Measurements from ENCODE around the gene ELOF1.

DNA sequence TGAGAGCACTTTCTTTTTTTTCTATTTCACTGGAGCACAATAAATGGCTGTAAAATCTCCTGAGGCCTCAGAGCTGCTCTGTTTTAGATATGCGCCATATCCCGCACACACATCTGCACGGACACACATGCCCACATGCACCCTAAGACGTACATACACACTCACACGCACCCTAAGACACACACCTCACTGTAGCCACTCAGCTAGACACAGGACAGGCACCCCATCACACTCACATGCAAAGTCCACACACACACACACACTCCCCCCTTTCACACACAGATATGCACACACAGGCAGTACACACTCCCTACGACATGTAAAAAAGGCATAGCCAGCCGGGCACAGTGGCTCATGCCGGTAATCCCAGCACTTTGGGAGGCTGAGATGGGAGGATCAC, 8.8 kb downstream of the ELOF1 start:
- TF ChIP-seq TCF4 (CRISPR knock-in tag; IDR thresholded peaks at IDR 0.05; ENCODE audit: borderline replicate concordance): no peak
- TF ChIP-seq, protein P1, sequence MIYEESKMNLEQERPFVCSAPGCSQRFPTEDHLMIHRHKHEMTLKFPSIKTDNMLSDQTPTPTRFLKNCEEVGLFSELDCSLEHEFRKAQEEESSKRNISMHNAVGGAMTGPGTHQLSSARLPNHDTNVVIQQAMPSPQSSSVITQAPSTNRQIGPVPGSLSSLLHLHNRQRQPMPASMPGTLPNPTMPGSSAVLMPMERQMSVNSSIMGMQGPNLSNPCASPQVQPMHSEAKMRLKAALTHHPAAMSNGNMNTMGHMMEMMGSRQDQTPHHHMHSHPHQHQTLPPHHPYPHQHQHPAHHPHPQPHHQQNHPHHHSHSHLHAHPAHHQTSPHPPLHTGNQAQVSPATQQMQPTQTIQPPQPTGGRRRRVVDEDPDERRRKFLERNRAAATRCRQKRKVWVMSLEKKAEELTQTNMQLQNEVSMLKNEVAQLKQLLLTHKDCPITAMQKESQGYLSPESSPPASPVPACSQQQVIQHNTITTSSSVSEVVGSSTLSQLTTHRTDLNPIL (CRISPR knock-in tag; IDR thresholded peaks at IDR 0.05; ENCODE audit: low read depth): no peak
- TF ChIP-seq PPARA (CRISPR knock-in tag; IDR thresholded peaks at IDR 0.05; ENCODE audit: borderline replicate concordance): no peak
- no peak for TF ChIP-seq RARB (CRISPR knock-in tag; IDR thresholded peaks at IDR 0.05)
- no peak for TF ChIP-seq CSDC2 (CRISPR knock-in tag; IDR thresholded peaks at IDR 0.05)
- no peak for TF ChIP-seq ARNTL (CRISPR knock-in tag; IDR thresholded peaks at IDR 0.05; ENCODE audit: borderline replicate concordance, low read depth)
- no peak for TF ChIP-seq ZNF8 (CRISPR knock-in tag; IDR thresholded peaks at IDR 0.05)
- TF ChIP-seq, protein P2, sequence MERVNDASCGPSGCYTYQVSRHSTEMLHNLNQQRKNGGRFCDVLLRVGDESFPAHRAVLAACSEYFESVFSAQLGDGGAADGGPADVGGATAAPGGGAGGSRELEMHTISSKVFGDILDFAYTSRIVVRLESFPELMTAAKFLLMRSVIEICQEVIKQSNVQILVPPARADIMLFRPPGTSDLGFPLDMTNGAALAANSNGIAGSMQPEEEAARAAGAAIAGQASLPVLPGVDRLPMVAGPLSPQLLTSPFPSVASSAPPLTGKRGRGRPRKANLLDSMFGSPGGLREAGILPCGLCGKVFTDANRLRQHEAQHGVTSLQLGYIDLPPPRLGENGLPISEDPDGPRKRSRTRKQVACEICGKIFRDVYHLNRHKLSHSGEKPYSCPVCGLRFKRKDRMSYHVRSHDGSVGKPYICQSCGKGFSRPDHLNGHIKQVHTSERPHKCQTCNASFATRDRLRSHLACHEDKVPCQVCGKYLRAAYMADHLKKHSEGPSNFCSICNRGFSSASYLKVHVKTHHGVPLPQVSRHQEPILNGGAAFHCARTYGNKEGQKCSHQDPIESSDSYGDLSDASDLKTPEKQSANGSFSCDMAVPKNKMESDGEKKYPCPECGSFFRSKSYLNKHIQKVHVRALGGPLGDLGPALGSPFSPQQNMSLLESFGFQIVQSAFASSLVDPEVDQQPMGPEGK (CRISPR knock-in tag; IDR thresholded peaks at IDR 0.05; ENCODE audit: borderline replicate concordance): no peak
- TF ChIP-seq, protein P3, sequence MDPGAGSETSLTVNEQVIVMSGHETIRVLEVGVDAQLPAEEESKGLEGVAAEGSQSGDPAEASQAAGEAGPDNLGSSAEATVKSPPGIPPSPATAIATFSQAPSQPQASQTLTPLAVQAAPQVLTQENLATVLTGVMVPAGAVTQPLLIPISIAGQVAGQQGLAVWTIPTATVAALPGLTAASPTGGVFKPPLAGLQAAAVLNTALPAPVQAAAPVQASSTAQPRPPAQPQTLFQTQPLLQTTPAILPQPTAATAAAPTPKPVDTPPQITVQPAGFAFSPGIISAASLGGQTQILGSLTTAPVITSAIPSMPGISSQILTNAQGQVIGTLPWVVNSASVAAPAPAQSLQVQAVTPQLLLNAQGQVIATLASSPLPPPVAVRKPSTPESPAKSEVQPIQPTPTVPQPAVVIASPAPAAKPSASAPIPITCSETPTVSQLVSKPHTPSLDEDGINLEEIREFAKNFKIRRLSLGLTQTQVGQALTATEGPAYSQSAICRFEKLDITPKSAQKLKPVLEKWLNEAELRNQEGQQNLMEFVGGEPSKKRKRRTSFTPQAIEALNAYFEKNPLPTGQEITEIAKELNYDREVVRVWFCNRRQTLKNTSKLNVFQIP (CRISPR knock-in tag; IDR thresholded peaks at IDR 0.05; ENCODE audit: borderline replicate concordance, low read depth): no peak
- TF ChIP-seq GLIS3 (CRISPR knock-in tag; IDR thresholded peaks at IDR 0.05): no peak
- TF ChIP-seq, protein P4, sequence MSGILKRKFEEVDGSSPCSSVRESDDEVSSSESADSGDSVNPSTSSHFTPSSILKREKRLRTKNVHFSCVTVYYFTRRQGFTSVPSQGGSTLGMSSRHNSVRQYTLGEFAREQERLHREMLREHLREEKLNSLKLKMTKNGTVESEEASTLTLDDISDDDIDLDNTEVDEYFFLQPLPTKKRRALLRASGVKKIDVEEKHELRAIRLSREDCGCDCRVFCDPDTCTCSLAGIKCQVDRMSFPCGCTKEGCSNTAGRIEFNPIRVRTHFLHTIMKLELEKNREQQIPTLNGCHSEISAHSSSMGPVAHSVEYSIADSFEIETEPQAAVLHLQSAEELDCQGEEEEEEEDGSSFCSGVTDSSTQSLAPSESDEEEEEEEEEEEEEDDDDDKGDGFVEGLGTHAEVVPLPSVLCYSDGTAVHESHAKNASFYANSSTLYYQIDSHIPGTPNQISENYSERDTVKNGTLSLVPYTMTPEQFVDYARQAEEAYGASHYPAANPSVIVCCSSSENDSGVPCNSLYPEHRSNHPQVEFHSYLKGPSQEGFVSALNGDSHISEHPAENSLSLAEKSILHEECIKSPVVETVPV (CRISPR knock-in tag; IDR thresholded peaks at IDR 0.05): no peak
- TF ChIP-seq ESRRG (CRISPR knock-in tag; IDR thresholded peaks at IDR 0.05): no peak
- no peak for TF ChIP-seq SNAI2 (CRISPR knock-in tag; IDR thresholded peaks at IDR 0.05)

Measured in SK-N-SH treated with all-trans-retinoic acid at 6 μM for 48 hours (cell line).